HG02571 (cell line): ENCODE data around the gene RTCA.
"Not testable (repeated sequence)": the region's sequence is repeated elsewhere in the genome, so short reads cannot be mapped to it uniquely, and the experiment has no call there.

ENCODE experiments used
- ATAC-seq: cut with Tn5 transposase; IDR thresholded peaks from one replicate; pipeline ENCODE4 v1.9.1; 2021; ENCODE audit warnings: mild to moderate bottlenecking, moderate library complexity; ENCODE audit not compliant: unreplicated experiment

RTCA gene

DNA sequence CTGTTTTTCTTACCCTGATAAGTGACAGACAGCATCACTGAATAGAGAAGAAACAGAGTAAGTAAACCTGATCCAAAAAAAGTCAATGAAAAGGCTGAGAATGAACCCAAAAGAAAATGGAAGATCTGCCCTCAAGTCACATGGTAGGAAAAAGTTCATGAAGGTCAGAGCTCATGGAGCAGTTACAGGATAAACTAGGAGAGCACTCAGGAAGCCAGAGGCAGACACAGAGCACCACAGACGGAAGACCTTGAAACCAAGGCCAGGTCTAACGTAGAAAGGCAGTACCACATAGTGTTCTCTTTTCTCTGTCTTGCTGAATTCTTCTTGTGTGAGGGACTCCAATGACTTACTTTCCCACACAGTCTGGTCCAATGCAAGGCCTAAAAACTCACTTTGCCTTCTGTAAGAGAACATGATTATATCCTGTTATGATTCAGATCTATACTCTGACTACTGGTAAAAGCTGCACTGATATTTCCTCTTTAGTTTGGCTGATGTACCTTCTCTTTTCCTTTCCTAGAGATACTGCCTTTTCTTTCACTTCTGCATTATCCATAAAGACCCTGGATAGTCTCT, 40.8 kb downstream of the RTCA start:
- no peak for ATAC-seq

- no peak for ATAC-seq
Observed at GRCh38 chr1:100308777-100309176, 42.8 kb downstream of the RTCA start.

- ATAC-seq = no peak
Observed at GRCh38 chr1:100309863-100310262, 43.8 kb downstream of the RTCA start.

GRCh38 chr1:100313382-100313781, 47.4 kb downstream of the RTCA start:
- ATAC-seq = no peak

- no peak for ATAC-seq
Observed at GRCh38 chr1:100316622-100317021, 50.6 kb downstream of the RTCA start.

GRCh38 chr1:100320311-100321099, 54.5 kb downstream of the RTCA start:
- ATAC-seq = no peak

GRCh38 chr1:100321100-100321493, 55.1 kb downstream of the RTCA start:
- no peak for ATAC-seq

DNA sequence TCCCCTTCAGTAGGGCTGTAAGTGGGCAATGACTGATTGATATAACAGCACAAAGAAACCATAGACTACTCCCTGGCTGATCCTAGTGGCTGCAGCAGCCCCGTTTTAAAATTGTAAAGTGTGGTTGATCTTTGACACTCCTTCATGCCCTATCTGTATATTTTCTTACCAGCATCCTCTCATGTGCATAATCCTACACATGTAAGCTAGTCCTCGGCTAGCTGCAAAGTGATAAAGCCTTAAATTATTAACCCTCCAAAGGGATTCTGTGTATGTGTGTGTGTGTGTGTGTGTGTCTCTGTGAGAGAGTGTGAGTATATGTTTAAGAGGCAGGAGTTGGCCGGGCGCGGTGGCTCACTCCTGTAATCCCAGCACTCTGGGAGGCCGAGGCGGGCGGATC, 55.5 kb downstream of the RTCA start:
- no peak for ATAC-seq

- ATAC-seq = no peak
Observed at GRCh38 chr1:100322436-100323211, 56.6 kb downstream of the RTCA start.

GRCh38 chr1:100323419-100324106, 57.5 kb downstream of the RTCA start:
- no peak for ATAC-seq

- ATAC-seq = no peak
Observed at GRCh38 chr1:100325415-100326324, 59.7 kb downstream of the RTCA start.

DNA sequence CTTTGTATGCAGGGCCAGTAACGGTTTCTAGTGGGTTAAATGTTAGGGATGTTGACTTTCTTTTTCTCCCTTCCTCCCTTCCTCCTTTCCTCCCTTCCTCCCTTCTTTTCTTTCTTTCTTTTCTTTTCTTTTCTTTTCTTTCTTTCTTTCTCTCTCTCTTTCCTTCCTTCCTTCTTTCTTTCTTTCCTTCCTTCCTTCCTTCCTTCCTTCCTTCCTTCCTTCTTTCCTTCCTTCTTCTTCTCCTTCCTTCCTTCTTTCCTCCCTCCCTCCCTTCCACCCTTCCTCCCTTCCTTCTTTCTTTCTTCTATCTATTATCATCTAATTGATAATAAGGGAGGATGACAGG, 60.3 kb downstream of the RTCA start:
- not testable (repeated sequence) for ATAC-seq

GRCh38 chr1:100328133-100328532, 62.1 kb downstream of the RTCA start:
- no peak for ATAC-seq

DNA sequence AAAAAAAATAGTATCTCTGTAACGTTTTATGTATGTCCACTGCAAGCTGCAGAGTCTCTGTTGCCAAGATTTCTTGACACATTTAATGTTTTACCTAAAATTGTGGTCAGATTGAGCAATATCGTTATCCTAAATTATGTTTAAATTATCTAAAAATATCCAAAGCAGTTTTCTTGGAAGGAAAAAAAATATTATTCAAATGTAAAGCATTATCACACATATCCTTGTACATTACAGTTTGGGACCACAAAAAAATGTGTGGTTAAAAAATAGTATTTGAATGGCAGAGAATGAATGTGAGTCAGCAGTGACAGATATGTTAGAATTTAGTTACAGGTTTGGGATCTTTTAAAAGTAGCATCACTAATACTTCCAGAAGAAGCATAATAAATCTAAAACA, 65.1 kb downstream of the RTCA start:
- not testable (repeated sequence) for ATAC-seq

DNA sequence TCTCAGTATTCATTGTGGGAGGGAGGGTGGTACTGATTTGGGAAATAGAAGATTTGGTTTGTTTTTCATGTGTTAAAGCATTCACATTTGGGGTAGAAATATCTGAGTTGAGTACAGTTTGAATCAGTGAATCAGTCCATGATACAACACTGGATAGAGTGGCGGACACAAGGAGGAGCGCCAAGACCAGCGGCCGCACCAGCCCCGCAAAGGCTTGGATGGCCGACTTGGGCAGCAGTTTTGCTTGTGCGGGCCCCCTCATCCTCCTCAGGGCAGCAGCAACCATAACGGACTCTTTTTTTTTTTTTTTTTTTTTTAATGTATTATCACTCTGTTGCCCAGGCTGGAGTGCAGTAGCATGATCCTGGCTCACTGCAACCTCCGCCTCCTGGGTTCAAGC, 66.3 kb downstream of the RTCA start:
- no peak for ATAC-seq

DNA sequence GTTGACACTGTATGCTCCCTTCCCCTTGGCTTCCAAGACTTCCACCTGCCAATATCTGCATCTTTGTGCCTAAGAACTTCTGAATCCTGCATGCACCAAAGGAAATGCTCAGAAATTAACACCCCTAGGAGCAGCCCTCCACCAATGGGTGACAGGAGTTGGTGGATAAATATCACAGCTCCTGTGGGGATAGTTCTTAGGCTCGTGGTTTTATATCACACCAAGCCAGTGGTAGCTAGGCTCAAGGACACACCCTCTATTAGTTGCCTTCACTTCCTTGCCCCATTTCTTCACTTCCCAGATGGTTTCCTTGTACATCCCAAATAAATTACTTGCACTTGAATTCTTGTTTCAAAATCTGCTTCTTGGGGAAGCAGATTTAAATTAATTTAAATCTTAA, 69.4 kb downstream of the RTCA start:
- ATAC-seq = no peak

GRCh38 chr1:100337878-100338277, 71.9 kb downstream of the RTCA start:
- not testable (repeated sequence) for ATAC-seq

- not testable (repeated sequence) for ATAC-seq
Observed at GRCh38 chr1:100339735-100340134, 73.7 kb downstream of the RTCA start.

- no peak for ATAC-seq
Observed at GRCh38 chr1:100340494-100340893, 74.5 kb downstream of the RTCA start.

GRCh38 chr1:100342348-100342747, 76.3 kb downstream of the RTCA start:
- ATAC-seq = no peak
